PC-9 (cell line): Measurements from ENCODE around the gene DIPK1B. TPM values are rescaled to one million over a fixed set of nuclear protein-coding genes. Genes with fewer than 3 reads are reported as not detected.

ENCODE experiments used
- BruUV-seq: library from RNA; stranded (reverse); fragments of 400-500 nt; replicated peaks from 2 replicates; lab custom pipeline; 2021; lab: Mats Ljungman, UMichigan
- CTCF ChIA-PET: fragments of 300-600 bp; sonication (Branson Sonifier 250); formaldehyde crosslinking; loops from one replicate; lab custom pipeline; 2022; ENCODE audit warnings: antibody characterized with exemption; lab: Charles Lee
- POLR2A ChIA-PET: fragments of 300-600 bp; sonication (Branson Sonifier 250); formaldehyde crosslinking; loops from one replicate; lab custom pipeline; 2022; ENCODE audit warnings: antibody characterized with exemption; ENCODE audit not compliant: unreplicated experiment; lab: Charles Lee
- DNase-seq, 2 experiments: peaks; one replicate each; pipeline versions ENCODE4 v3.0.0 to v3.0.0-alpha.2; 2015 to 2022; ENCODE audit warnings: mixed read lengths in 1 of 2
- H2AFZ ChIP-seq: fragments of 200-600 bp; sonication (generic); 2 replicates; pipeline ENCODE4 v1.8.1; 2017; ENCODE audit warnings: antibody characterized with exemption
- H3F3A ChIP-seq: fragments of 200-600 bp; sonication (generic); 2 replicates; pipeline ENCODE4 v1.8.1; 2017; ENCODE audit warnings: antibody characterized with exemption, mild to moderate bottlenecking, low read depth; ENCODE audit not compliant: insufficient read depth
- H3K27ac ChIP-seq: fragments of 200-600 bp; sonication (generic); 2 replicates; pipeline ENCODE4 v1.6.1; 2016; ENCODE audit warnings: mixed run types
- H3K27me3 ChIP-seq: fragments of 200-600 bp; sonication (generic); 2 replicates; pipeline ENCODE4 v1.6.1; 2016; ENCODE audit warnings: low read depth, mixed run types; ENCODE audit not compliant: insufficient read depth
- H3K36me3 ChIP-seq: fragments of 200-600 bp; sonication (generic); 2 replicates; pipeline ENCODE4 v1.6.1; 2016; ENCODE audit warnings: low read depth, mixed run types
- H3K4me1 ChIP-seq: fragments of 200-600 bp; sonication (generic); replicated peaks from 2 replicates; pipeline ENCODE4 v1.6.1; 2016; ENCODE audit warnings: mixed run types; ENCODE audit not compliant: insufficient read depth
- H3K4me2 ChIP-seq: fragments of 200-600 bp; sonication (generic); 2 replicates; pipeline ENCODE4 v1.6.1; 2017; ENCODE audit warnings: mixed run types
- H3K4me3 ChIP-seq: fragments of 200-600 bp; sonication (generic); 2 replicates; pipeline ENCODE4 v1.6.1; 2016; ENCODE audit warnings: mixed run types
- H3K79me2 ChIP-seq: fragments of 200-600 bp; sonication (generic); 2 replicates; pipeline ENCODE4 v1.6.1; 2017; ENCODE audit warnings: low read depth, mixed run types
- H3K9me2 ChIP-seq: fragments of 200-600 bp; sonication (generic); 2 replicates; pipeline ENCODE4 v1.8.1; 2017; ENCODE audit warnings: mild to moderate bottlenecking; ENCODE audit not compliant: insufficient read depth
- H3K9me3 ChIP-seq: fragments of 200-600 bp; sonication (generic); 2 replicates; pipeline ENCODE4 v1.8.1; 2016; ENCODE audit warnings: low read depth; ENCODE audit not compliant: insufficient read depth
- H4K20me1 ChIP-seq: fragments of 200-600 bp; sonication (generic); 2 replicates; pipeline ENCODE4 v1.8.1; 2017; ENCODE audit not compliant: insufficient read depth
- EZH2 ChIP-seq: fragments of 200-600 bp; sonication (generic); IDR thresholded peaks from 2 replicates; pipeline ENCODE4 v1.8.0; 2017; ENCODE audit warnings: antibody characterized with exemption, low read depth
- intact Hi-C: fragments of 100-400 bp; cut with micrococcal nuclease; formaldehyde crosslinking; loops from one replicate; pipeline ENCODE4 v1.10.0; 2022; ENCODE audit not compliant: unreplicated experiment
- total RNA-seq: library from RNA; stranded (reverse); gene quantifications from 2 replicates; pipeline ENCODE4 v1.2.3, GENCODE V29; 2021
- TF ChIP-seq, protein P1 (sequence below): fragments of 200-600 bp; sonication (generic); conservative IDR thresholded peaks from 2 replicates; pipeline ENCODE4 v1.6.1; 2017; ENCODE audit warnings: mixed run types, antibody characterized with exemption, mild to moderate bottlenecking, moderate library complexity

Gene DIPK1B
- total RNA-seq, 1 experiment from 2014 or later: 19.0 TPM

DNA sequence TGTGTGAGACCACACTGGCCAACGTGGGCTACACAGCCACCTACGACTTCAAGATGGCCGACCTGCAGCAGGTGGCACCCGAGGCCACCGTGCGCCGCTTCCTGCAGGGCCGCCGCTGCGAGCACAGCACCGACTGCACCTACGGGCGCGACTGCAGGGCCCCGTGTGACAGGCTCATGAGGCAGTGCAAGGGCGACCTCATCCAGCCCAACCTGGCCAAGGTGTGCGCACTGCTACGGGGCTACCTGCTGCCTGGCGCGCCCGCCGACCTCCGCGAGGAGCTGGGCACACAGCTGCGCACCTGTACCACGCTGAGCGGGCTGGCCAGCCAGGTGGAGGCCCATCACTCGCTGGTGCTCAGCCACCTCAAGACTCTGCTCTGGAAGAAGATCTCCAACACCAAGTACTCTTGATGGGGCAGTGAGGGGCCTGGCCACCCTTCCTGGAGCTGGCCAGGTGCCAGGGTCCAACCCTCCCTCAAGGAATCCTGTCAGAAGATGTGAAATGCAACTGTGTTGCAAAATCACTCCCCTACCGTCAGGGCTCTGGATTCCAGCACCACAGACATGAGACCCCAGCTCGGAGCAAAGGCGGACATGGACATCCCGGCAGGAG is 11.1 kb downstream of the DIPK1B start:
- Histone ChIP-seq H3K4me2 (no peak overlapping the region), H3K79me2 (peaks cover 40% of the 10 kb centered on the region), H3K27me3 (no peaks in the 10 kb centered on the region), H3K27ac (no peak overlapping the region), H3K9me3 (no peaks in the 10 kb centered on the region), H3K4me3 (no peak overlapping the region), H3F3A (peaks cover 73% of the 10 kb centered on the region), H3K9me2 (no peaks in the 10 kb centered on the region), H4K20me1 (peaks cover 72% of the 10 kb centered on the region), H3K4me1 (peaks cover 20% of the 10 kb centered on the region), H2AFZ (no peak overlapping the region), H3K36me3 (peaks cover 34% of the 10 kb centered on the region)
- DNase-seq: no peak
- CTCF ChIA-PET: interaction anchor here (0.5 kb wide), 1 partner anchor 163 kb away, joined by 3 read pairs; the partner anchor contains the start of gene TRAF2
- BruUV-seq: no TSS peak
- TF ChIP-seq, protein P1, sequence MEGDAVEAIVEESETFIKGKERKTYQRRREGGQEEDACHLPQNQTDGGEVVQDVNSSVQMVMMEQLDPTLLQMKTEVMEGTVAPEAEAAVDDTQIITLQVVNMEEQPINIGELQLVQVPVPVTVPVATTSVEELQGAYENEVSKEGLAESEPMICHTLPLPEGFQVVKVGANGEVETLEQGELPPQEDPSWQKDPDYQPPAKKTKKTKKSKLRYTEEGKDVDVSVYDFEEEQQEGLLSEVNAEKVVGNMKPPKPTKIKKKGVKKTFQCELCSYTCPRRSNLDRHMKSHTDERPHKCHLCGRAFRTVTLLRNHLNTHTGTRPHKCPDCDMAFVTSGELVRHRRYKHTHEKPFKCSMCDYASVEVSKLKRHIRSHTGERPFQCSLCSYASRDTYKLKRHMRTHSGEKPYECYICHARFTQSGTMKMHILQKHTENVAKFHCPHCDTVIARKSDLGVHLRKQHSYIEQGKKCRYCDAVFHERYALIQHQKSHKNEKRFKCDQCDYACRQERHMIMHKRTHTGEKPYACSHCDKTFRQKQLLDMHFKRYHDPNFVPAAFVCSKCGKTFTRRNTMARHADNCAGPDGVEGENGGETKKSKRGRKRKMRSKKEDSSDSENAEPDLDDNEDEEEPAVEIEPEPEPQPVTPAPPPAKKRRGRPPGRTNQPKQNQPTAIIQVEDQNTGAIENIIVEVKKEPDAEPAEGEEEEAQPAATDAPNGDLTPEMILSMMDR: no peak
- no peak for TF ChIP-seq EZH2
- POLR2A ChIA-PET: interaction anchor here (0.6 kb wide), 1 partner anchor 12 kb away, joined by 3 read pairs; no protein-coding TSS in a partner anchor
- intact Hi-C loops: loop anchor here (10.0 kb wide), 1 partner anchor 49 kb away; no protein-coding TSS in a partner anchor

- intact Hi-C loops: loop anchor here (10.0 kb wide), 1 partner anchor 49 kb away; no protein-coding TSS in a partner anchor
- no peak for DNase-seq
- H3K4me2 ChIP-seq: no peak overlapping the region
- ChIA-PET CTCF (interaction anchor here (0.5 kb wide), 1 partner anchor 162 kb away, joined by 3 read pairs; the partner anchor contains the start of gene TRAF2), POLR2A (no interaction called here)
- H3K4me1 ChIP-seq: peaks cover 20% of the 10 kb centered on the region
- peaks cover 45% of the 10 kb centered on the region for H3K79me2 ChIP-seq
- no peak overlapping the region for H3K27ac ChIP-seq
- no peaks in the 10 kb centered on the region for H3K9me2 ChIP-seq
- no peak overlapping the region for H3K4me3 ChIP-seq
- H3K36me3 ChIP-seq: peaks cover 34% of the 10 kb centered on the region
- no peaks in the 10 kb centered on the region for H3K9me3 ChIP-seq
- H3K27me3 ChIP-seq: no peaks in the 10 kb centered on the region
- no peak overlapping the region for H2AFZ ChIP-seq
- peaks cover 73% of the 10 kb centered on the region for H3F3A ChIP-seq
- TF ChIP-seq, protein P1: no peak
- peaks cover 72% of the 10 kb centered on the region for H4K20me1 ChIP-seq
- no TSS peak for BruUV-seq
These were observed 11.6 kb downstream of the DIPK1B start for GRCh38 chr9:136723989-136724388.

GRCh38 chr9:136724772-136725171 is 12.4 kb downstream of the DIPK1B start:
- Histone ChIP-seq H3K27ac (no peak overlapping the region), H3K4me1 (peaks cover 27% of the 10 kb centered on the region), H3F3A (peaks cover 75% of the 10 kb centered on the region), H3K36me3 (peaks cover 34% of the 10 kb centered on the region), H2AFZ (no peak overlapping the region), H3K9me2 (no peaks in the 10 kb centered on the region), H3K4me2 (0 out of 2 replicates have a peak overlapping the region, but pooled peaks have one; percentile 7), H3K9me3 (no peaks in the 10 kb centered on the region), H4K20me1 (peaks cover 72% of the 10 kb centered on the region), H3K4me3 (no peak overlapping the region), H3K79me2 (peaks cover 53% of the 10 kb centered on the region), H3K27me3 (no peaks in the 10 kb centered on the region)
- DNase-seq: no peak
- intact Hi-C loops: loop anchor here (10.0 kb wide), 1 partner anchor 50 kb away; no protein-coding TSS in a partner anchor
- POLR2A ChIA-PET: no interaction called here
- TF ChIP-seq EZH2: no peak
- TF ChIP-seq, protein P1: no peak
- no TSS peak for BruUV-seq
- CTCF ChIA-PET: no interaction called here
